DLD1 (cell line): Measurements from ENCODE around the gene PMM1.
"Not testable (repeated sequence)": the region's sequence is repeated elsewhere in the genome, so short reads cannot be mapped to it uniquely, and the experiment has no call there.

Experiments
- in situ Hi-C: cut with HindIII; loops from 2 replicates; pipeline ENCODE4 v1.10.0; 2017; ENCODE audit warnings: low sequenced_read_pairs

The PMM1 gene

DNA sequence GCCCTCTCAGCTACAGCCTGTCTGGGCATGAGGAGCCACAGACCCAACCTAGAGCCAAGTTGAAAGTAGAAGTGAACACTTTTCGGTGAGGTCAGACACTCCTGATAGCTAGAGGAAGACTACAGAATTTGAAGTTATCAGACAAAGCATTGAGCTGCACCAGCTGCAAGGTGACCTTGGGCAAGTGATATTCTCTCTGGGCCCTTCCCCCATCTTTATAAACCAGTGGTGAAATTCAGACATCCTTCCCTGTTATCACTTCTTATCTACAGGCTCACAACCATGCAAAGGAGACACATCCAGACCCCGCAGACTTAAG, 8.0 kb upstream of the PMM1 start:
- in situ Hi-C loops, result no loop called here

DNA sequence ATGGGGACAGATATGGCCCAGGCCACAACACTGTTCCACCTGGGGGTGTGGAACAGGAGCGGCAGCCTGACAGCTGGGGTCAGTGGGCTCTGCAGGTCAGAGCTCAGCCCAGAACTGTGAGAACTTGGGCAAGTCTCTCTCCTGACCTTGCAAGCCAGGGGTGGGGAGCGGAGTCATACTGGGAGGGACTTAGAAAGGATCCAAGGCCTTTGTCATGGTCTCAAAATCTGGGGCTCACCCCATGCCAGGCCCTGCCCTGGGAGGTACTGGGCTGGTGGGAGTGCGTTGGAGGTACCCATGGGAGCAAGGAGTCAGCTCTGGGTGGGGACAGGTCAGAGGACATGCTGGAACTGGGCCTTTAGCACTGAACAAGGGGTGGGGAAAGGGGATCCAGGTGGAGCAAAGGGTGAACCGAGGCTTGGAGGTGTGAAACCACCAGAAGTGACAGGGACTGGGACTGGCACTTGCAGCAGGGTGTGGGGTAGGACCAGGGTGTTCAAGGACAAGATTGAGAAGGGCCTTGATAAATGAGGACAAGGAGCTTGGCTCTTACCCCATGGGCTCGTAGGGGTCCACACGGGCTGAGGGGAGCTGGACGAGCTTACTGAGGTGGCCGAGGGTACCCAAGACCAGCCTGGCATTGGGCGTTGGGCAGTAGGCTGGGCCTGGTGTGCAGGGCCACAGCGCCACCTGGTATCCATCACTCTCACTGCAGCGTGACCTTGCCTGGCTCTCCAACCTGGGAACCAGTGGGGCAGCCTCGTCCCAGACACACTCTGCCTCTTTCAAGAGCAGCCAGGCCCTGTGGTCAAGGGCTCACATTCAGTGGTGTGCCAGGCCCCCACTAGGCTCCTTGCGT, 7.4 kb upstream of the PMM1 start:
- in situ Hi-C loops, result no loop called here

DNA sequence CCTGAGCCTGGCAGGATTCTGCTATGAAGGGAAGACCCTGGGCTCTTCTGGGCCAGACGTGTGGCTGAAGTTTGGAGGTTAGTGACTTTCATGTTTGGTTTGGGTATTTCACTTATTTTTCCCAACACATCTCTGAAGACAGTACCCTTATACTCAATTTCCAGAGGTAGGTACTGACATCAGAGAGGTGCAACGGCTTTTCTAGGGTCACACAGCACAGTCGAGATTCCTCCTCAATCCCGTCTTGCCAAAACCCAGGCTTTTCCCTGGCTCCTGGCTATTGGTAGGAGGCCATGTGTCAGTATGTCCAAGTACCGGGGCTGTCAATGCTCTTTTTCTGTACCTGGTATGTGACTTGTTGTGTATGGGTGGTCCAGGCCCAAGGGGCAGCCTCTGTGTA, 6.1 kb upstream of the PMM1 start:
- in situ Hi-C loops, result no loop called here

DNA sequence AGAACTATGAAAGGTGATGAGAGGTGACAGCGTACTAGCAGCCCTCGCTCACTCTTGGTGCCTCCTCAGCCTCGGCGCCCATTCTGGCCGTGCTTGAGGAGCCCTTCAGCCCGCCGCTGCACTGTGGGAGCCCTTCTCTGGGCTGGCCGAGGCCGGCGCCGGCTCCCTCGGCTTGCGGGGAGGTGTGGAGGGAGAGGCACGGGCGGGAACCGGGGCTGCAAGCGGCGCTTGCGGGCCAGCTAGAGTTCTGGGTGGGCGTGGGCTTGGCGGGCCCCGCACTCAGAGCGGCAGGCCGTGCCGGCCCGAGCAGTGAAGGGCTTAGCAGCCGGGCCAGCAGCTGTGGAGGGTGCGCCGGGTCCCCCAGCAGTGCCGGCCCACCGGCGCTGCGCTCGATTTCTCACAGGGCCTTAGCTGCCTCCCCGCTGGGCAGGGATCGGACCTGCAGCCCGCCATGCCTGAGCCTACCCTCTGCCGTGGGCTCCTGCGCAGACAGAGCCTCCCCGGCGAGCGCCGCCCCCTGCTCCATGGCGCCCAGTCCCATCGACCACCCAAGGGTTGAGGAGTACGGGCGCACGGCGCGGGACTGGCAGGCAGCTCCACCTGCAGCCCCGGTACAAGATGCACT, 3.8 kb upstream of the PMM1 start:
- in situ Hi-C loops, result not testable (repeated sequence)

DNA sequence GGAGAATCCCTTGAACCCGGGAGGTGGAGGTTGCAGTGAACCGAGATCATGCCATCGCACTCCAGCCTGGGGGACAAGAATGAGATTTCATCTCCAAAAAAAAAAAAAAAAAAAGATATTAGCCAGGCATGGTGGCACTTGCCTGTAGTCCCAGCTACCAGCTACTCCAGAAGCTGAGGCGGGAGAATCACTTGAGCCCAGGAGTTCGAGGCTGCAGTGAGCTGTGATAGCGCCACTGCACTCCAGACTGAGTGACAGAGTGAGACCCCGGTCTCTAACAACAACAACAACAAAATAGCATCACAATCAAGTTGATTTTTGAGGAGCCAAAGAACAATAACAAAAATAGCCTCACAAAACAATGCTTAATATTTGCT, 2.3 kb downstream of the PMM1 start:
- in situ Hi-C loops, result no loop called here

DNA sequence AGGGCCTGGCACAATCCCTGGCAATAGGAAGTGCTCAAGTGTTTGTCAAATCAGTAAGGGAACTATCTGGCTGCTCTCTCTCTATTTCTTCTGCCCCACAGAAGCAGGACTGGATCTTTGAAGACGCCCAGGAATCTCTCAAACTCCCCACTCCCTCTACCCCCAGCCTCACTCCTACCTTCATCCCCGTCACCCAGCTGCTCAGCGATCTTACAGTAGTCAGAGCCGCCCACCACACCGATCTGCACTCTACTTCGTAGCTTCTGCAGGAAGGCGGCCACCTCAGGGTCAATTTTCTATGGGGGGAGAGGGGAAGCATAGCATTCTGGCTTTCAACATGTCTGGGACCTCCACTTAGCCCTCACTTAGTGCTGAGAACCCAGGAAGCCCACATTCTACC, 3.7 kb downstream of the PMM1 start:
- in situ Hi-C loops, result no loop called here

DNA sequence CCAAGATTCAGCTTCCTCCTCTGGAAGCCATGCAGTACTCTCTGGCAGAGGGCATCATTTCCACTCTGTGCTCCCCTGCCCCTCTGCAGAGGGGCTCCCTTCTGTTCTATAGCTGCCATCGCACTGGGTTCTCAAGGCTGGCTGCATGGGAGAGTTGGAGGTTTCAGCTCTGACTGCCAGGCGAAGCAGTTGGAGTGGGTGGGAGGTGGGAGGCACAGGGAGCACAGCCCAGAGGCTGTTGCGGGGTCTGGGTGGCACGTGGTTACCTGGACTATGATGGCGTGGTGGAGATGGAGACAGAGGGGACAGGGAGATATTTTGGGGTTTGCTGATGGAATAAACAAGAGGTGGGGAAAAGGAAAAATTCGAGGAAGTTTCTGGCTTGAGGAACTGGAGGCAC, 4.8 kb downstream of the PMM1 start:
- in situ Hi-C loops, result no loop called here

DNA sequence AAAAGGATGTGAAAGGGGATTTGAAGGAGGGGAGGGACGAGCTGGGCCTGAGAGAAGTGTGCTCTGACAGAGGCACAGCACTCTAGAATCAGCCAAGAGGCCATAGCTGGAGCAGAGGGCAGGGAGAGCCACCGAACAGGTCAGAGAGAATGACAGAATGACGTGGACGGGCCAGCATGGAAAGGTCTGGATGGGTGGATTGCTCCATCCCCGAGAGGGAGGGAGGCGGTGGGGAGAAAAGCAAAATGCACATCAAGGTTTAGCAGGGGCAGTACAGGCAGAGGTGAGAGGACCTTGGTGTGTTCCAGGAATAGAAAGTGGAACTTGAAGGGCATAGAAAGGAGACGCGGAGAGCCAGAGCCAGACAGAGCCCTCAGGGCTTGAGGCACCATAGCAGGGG, 6.9 kb downstream of the PMM1 start:
- in situ Hi-C loops, result no loop called here

DNA sequence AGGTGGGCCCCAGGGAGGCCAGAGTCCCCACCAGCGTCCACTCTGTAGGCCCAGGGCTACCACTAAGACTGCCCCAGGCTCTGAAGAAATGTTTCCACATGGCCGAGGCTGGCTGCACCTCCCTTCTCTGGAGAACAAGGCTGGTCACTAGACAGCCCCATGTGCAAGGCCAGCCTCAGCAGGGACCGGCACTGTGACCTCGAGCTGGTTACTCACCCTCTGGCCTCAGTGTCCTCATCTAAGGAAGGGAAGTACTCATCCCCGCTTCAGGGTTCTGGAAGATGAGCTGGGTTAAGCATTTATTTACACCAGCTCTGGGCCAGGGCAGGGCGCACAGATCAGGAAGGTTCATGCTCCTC, 9.7 kb downstream of the PMM1 start:
- in situ Hi-C loops, result no loop called here

DNA sequence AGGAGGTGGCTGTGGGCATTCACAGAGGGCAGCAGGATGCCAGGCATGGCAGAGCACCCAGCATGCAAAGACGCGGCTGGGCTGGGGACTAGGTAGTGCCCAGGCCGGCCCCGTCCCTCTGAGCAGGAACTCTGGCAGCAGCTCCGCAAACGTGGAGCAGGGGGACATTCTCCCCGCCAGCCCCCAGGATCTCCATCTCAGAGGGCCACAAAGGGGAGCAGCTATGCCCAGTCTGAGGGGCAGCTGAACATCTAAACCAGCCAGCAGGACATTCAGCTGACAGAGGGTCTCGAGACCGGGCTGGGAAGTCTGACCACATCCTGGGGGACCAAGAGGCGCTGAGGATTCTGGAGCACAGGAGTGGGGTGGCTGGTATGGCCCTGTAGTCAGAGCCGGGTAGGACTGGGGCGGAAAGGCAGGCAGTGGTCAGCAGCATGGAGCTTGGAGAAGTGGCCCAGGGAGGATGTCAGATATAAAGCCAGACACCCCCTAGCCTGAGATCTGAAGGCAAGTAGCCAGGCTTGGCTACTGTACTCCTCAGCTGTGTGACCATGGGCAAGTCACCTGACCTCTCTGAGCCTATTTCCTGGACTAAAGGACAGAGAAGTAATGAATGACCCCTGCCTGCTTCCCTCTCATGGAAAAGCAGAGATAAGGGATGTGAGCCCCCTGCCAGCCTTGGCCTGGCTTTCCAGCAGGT, 10.2 kb downstream of the PMM1 start:
- in situ Hi-C loops, result no loop called here

GRCh38 chr22:41578818-41579217, 10.8 kb downstream of the PMM1 start:
- in situ Hi-C loops, result no loop called here

DNA sequence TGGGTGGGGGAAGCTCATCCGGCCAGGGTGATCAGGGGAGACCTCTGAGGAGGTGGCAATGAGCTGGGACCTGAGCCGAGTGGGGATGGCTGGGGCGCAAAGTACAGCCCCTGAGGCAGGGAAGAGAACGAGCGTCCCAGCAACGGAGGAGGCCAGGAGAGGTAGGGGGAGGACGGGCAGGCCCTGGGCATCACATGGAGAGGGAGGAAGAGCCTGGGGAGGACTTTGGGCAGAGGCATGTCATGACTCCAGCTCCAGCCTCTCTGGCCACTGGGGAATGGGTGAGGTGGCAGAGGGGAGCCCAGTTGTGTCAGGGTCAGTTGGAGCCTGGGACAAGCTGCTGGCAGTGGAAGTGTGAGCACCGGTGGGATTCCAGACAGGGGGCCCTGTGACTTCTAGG, 11.5 kb downstream of the PMM1 start:
- in situ Hi-C loops, result no loop called here

- in situ Hi-C loops, result no loop called here
Observed at GRCh38 chr22:41576877-41577276, 12.8 kb downstream of the PMM1 start.

GRCh38 chr22:41575533-41575932, 14.1 kb downstream of the PMM1 start:
- in situ Hi-C loops, result no loop called here

DNA sequence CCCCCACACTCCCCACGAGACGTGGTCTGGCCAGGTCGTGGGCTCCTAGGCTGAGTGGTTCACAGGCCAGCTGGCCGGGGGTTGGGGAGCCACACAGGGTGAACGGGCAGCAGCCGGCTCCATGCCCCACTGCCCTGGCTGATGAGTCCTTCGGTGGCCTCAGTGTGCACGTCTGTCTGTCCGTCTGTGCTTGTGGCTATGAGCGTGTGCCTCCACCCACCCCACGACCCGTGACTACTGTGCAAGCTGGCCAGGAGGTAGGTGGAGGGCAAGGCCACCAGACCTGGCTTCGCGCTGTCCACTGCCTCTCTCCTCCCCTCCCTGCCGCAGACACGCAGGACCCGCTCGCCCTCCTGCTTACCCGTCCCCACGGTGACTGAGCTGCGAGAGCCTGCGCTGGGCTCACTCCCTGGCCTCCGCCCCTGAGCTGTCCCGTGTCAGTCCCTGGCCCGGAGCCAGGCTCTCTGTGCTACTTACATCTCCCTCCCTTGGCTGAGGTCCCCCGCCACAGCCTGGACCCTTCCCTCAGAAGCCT, 14.7 kb downstream of the PMM1 start:
- in situ Hi-C loops, result no loop called here

GRCh38 chr22:41573677-41574076, 16.0 kb downstream of the PMM1 start:
- in situ Hi-C loops, result no loop called here

GRCh38 chr22:41572305-41572704, 17.3 kb downstream of the PMM1 start:
- in situ Hi-C loops, result not testable (repeated sequence)

GRCh38 chr22:41571786-41572185, 17.9 kb downstream of the PMM1 start:
- in situ Hi-C loops, result no loop called here

DNA sequence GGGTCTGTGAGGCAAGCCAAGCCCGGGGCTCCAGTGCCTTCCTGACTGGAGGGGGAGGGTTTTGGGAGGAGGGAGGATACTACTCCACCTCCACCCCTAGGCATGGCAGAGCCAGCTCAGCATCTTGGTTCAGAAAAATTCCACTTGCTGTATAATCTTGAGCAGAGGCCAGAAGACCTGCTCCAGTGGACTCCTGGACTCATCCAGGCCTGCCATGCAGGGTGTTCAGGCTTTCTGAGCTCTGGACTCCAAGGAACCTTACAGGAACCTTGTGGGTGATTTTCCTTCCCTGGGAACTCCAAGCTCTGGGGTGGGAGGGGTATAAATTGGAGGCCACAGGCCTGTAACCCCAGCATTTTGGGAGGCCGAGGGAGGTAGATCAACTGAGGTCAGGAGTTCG, 19.4 kb downstream of the PMM1 start:
- in situ Hi-C loops, result no loop called here

DNA sequence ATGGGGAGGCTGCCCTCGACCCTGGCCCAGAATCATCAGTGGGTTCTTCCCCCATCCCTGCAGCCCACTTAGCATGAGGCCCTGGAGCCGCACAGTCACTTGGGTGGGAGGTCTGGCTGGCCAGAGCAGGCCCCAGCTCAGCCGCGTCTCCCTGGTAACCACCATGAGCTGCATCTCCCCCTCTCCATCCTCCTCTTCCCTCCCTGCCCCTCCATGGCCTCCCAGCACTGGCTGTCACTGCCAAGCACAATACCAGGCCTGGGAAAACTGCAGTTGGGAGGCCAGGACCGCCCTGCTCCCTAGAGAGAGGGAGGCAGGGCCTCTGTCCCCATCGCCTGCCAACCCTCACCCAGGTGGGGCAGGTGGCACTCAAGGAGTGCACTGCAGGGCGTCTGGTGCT, 20.8 kb downstream of the PMM1 start:
- in situ Hi-C loops, result no loop called here

GRCh38 chr22:41567512-41567768, 22.2 kb downstream of the PMM1 start:
- in situ Hi-C loops, result no loop called here

DNA sequence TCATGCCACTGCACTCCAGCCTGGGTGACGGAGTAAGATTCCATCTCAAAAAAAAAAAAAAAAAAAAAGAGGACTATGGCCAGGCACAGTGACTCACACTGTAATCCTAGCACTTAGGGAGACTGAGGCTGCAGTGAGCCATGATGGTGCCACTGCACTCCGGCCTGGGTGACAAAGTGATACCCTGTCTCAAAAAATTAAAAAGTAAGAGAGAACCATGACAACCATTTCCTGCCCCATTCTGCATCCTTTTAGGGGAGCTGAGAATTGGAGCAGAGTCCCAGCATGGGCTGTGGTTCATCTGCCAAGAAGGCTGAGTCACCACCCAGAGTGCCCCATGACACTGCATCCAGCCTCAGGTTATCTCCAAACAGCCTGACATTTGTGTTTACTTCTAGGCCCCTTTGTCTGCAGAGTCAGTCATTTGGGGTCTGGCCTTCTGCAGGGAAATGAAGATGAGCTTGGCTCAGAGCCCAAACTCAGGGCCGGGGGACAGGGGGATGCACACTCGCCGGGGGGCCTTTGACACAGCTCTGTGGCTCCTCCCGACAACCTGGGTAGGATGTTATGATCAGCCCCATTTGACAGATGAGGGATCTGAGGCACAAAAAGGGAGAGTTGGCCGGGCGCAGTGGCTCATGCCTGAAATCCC, 24.1 kb downstream of the PMM1 start:
- in situ Hi-C loops, result no loop called here
